Fibroblast of lung (primary cell): Measurements from ENCODE around the gene BRCC3.

Experiments used
- EZH2 ChIP-seq: IDR thresholded peaks from 2 replicates; pipeline ENCODE4 v1.5.1; 2012; ENCODE audit warnings: low read length, control low read depth, mild to moderate bottlenecking; ENCODE audit errors: missing control alignments
- TF ChIP-seq, protein P1 (sequence below), 2 donors: IDR thresholded peaks in 1 of 2; conservative IDR thresholded peaks in 1 of 2; 1 replicate in 1 of 2; 2 replicates in 1 of 2; pipeline ENCODE4 v1.5.1; 2011 to 2012; ENCODE audit warnings: low read length in 2 of 2, control low read depth in 1 of 2, inconsistent platforms in 1 of 2, low read depth in 1 of 2, mild to moderate bottlenecking in 1 of 2

- no peak for TF ChIP-seq EZH2
- TF ChIP-seq, protein P1, sequence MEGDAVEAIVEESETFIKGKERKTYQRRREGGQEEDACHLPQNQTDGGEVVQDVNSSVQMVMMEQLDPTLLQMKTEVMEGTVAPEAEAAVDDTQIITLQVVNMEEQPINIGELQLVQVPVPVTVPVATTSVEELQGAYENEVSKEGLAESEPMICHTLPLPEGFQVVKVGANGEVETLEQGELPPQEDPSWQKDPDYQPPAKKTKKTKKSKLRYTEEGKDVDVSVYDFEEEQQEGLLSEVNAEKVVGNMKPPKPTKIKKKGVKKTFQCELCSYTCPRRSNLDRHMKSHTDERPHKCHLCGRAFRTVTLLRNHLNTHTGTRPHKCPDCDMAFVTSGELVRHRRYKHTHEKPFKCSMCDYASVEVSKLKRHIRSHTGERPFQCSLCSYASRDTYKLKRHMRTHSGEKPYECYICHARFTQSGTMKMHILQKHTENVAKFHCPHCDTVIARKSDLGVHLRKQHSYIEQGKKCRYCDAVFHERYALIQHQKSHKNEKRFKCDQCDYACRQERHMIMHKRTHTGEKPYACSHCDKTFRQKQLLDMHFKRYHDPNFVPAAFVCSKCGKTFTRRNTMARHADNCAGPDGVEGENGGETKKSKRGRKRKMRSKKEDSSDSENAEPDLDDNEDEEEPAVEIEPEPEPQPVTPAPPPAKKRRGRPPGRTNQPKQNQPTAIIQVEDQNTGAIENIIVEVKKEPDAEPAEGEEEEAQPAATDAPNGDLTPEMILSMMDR (conservative IDR thresholded peaks at IDR 0.05 in 1 of 2, IDR thresholded peaks at IDR 0.05 in 1 of 2; ENCODE audit: low read depth in 1 of 2, low read length in 2 of 2) = no peak
Measured at GRCh38 chrX:155022585-155022984, 48.7 kb upstream of the BRCC3 start, which contains the start of gene F8.
